T-helper 9 cell (primary cell): ENCODE results near the gene LCA5L.
"Not testable (repeated sequence)": the region's sequence is repeated elsewhere in the genome, so short reads cannot be mapped to it uniquely, and the experiment has no call there.

Experiments used
- DNase-seq: peaks from one replicate; pipeline ENCODE4 v3.0.0-alpha.2; 2020

LCA5L gene

GRCh38 chr21:39386899-39387298, 58.7 kb downstream of the LCA5L start:
- no peak for DNase-seq

GRCh38 chr21:39386194-39386593, 59.4 kb downstream of the LCA5L start:
- DNase-seq: no peak

- no peak for DNase-seq
These were observed 60.1 kb downstream of the LCA5L start for GRCh38 chr21:39385299-39386145.

GRCh38 chr21:39384674-39385298, 60.8 kb downstream of the LCA5L start:
- DNase-seq: no peak

GRCh38 chr21:39382096-39382495, 63.5 kb downstream of the LCA5L start:
- DNase-seq: not testable (repeated sequence)

- DNase-seq: no peak
These were observed 64.6 kb downstream of the LCA5L start for GRCh38 chr21:39381009-39381408.

GRCh38 chr21:39379986-39380891, 65.3 kb downstream of the LCA5L start:
- peak; percentile 84 for DNase-seq

GRCh38 chr21:39377444-39378050, 68.0 kb downstream of the LCA5L start:
- DNase-seq: no peak

- no peak for DNase-seq
These were observed 70.1 kb downstream of the LCA5L start for GRCh38 chr21:39375446-39375845.

GRCh38 chr21:39374046-39374445, 71.5 kb downstream of the LCA5L start:
- no peak for DNase-seq

- DNase-seq: no peak
These were observed 71.9 kb downstream of the LCA5L start for GRCh38 chr21:39373634-39374033.

GRCh38 chr21:39369896-39370288, 75.7 kb downstream of the LCA5L start:
- DNase-seq: not testable (repeated sequence)

GRCh38 chr21:39367783-39368182, 77.8 kb downstream of the LCA5L start:
- no peak for DNase-seq

- DNase-seq: no peak
These were observed 79.0 kb downstream of the LCA5L start for GRCh38 chr21:39366563-39366962.

GRCh38 chr21:39364949-39365348, 80.6 kb downstream of the LCA5L start:
- DNase-seq: no peak

- DNase-seq: no peak
These were observed 81.7 kb downstream of the LCA5L start for GRCh38 chr21:39363607-39364555.

- no peak for DNase-seq
These were observed 82.8 kb downstream of the LCA5L start for GRCh38 chr21:39362733-39363132.

- no peak for DNase-seq
These were observed 86.2 kb downstream of the LCA5L start for GRCh38 chr21:39359382-39359781.
